ENCODE data around the gene C16orf78.

C16orf78 gene

GRCh38 chr16:49373504-49373903 lies at the start of gene C16orf78:
Gene C16orf78, plus strand, starts transcription at chr16:49373804. Its CDS starts 136 bp downstream, at chr16:49373940.
- Histone ChIP-seq H4K20me1 (no peaks in the 10 kb centered on the region), H3K4me3 (no peak within 1 kb of the TSS)
- TF ChIP-seq Cebpa-rat (IDR thresholded peaks at IDR 0.05), result no peak

GRCh38 chr16:49324703-49325102 lies 48.9 kb upstream of the C16orf78 start:
- Histone ChIP-seq H3K4me2 (no peak overlapping the region), H3K9ac (no peak overlapping the region), H3K4me3 (no peak overlapping the region), H3K27me3 (no peaks in the 10 kb centered on the region), H3K9me3 (peaks cover 8% of the 10 kb centered on the region; the same call in 1 of the 2 replicates), H3K27ac (no peak overlapping the region), H3K4me1 (no peaks in the 10 kb centered on the region), H3K36me3 (no peaks in the 10 kb centered on the region), H4K20me1 (no peaks in the 10 kb centered on the region)
- no peak for TF ChIP-seq Cebpa-rat (IDR thresholded peaks at IDR 0.05)

More at GRCh38 chr16:49373504-49373903, at the start of gene C16orf78:
- H3K27me3 ChIP-seq, result no peaks in the 10 kb centered on the region
- H3K36me3 ChIP-seq, result no peaks in the 10 kb centered on the region
- no peak within 1 kb of the TSS for H3K4me2 ChIP-seq
- no peaks in the 10 kb centered on the region for H3K4me1 ChIP-seq
- H3K27ac ChIP-seq, result no peak within 1 kb of the TSS
- H3K9me3 ChIP-seq, result peaks cover 5% of the 10 kb centered on the region; the same call in 1 of the 2 replicates
- no peak within 1 kb of the TSS for H3K9ac ChIP-seq

GRCh38 chr16:49327466-49327865 lies 46.1 kb upstream of the C16orf78 start:
- Histone ChIP-seq H3K27ac (no peak overlapping the region), H3K4me3 (no peak overlapping the region), H3K4me2 (no peak overlapping the region), H4K20me1 (no peaks in the 10 kb centered on the region), H3K9me3 (no peaks in the 10 kb centered on the region), H3K36me3 (no peaks in the 10 kb centered on the region), H3K9ac (no peak overlapping the region), H3K27me3 (no peaks in the 10 kb centered on the region), H3K4me1 (no peaks in the 10 kb centered on the region)
- TF ChIP-seq Cebpa-rat (IDR thresholded peaks at IDR 0.05), result no peak

- Histone ChIP-seq H4K20me1 (no peaks in the 10 kb centered on the region), H3K36me3 (no peaks in the 10 kb centered on the region), H3K4me3 (no peak overlapping the region), H3K9ac (no peak overlapping the region), H3K27ac (no peak overlapping the region), H3K9me3 (no peaks in the 10 kb centered on the region), H3K4me1 (no peaks in the 10 kb centered on the region), H3K4me2 (no peak overlapping the region), H3K27me3 (no peaks in the 10 kb centered on the region)
- TF ChIP-seq Cebpa-rat (IDR thresholded peaks at IDR 0.05), result no peak
Measured at GRCh38 chr16:49328325-49328724, 45.3 kb upstream of the C16orf78 start.

GRCh38 chr16:49330562-49331201 lies 42.9 kb upstream of the C16orf78 start:
- H3K9me3 ChIP-seq, result no peaks in the 10 kb centered on the region
- H3K9ac ChIP-seq, result no peak overlapping the region
- H3K4me2 ChIP-seq, result no peak overlapping the region
- no peaks in the 10 kb centered on the region for H3K36me3 ChIP-seq
- no peaks in the 10 kb centered on the region for H3K4me1 ChIP-seq
- no peaks in the 10 kb centered on the region for H4K20me1 ChIP-seq
- no peak overlapping the region for H3K4me3 ChIP-seq
- H3K27ac ChIP-seq, result no peak overlapping the region
- H3K27me3 ChIP-seq, result no peaks in the 10 kb centered on the region
- TF ChIP-seq Cebpa-rat (IDR thresholded peaks at IDR 0.05), result peak; percentile 39; the same call in 1 of the 2 replicates

GRCh38 chr16:49332589-49333258 lies 40.9 kb upstream of the C16orf78 start:
- no peak overlapping the region for H3K27ac ChIP-seq
- H3K36me3 ChIP-seq, result no peaks in the 10 kb centered on the region
- H3K4me3 ChIP-seq, result no peak overlapping the region
- peaks cover 2% of the 10 kb centered on the region for H3K4me1 ChIP-seq
- no peak for TF ChIP-seq Cebpa-rat (IDR thresholded peaks at IDR 0.05)
- H3K4me2 ChIP-seq, result no peak overlapping the region
- no peaks in the 10 kb centered on the region for H3K27me3 ChIP-seq
- no peak overlapping the region for H3K9ac ChIP-seq
- H3K9me3 ChIP-seq, result no peaks in the 10 kb centered on the region
- H4K20me1 ChIP-seq, result no peaks in the 10 kb centered on the region

- H3K4me3 ChIP-seq, result no peak overlapping the region
- no peaks in the 10 kb centered on the region for H3K9me3 ChIP-seq
- no peaks in the 10 kb centered on the region for H3K27me3 ChIP-seq
- H3K27ac ChIP-seq, result no peak overlapping the region
- no peak overlapping the region for H3K9ac ChIP-seq
- peaks cover 7% of the 10 kb centered on the region for H3K4me1 ChIP-seq
- no peak overlapping the region for H3K4me2 ChIP-seq
- H3K36me3 ChIP-seq, result no peaks in the 10 kb centered on the region
- H4K20me1 ChIP-seq, result no peaks in the 10 kb centered on the region
- no peak for TF ChIP-seq Cebpa-rat (IDR thresholded peaks at IDR 0.05)
Measured at GRCh38 chr16:49333259-49333597, 40.4 kb upstream of the C16orf78 start.

GRCh38 chr16:49335828-49336227 lies 37.8 kb upstream of the C16orf78 start:
- Histone ChIP-seq H3K9me3 (no peaks in the 10 kb centered on the region), H3K4me3 (no peak overlapping the region), H3K36me3 (no peaks in the 10 kb centered on the region), H3K9ac (no peak overlapping the region), H3K4me2 (no peak overlapping the region), H3K27me3 (no peaks in the 10 kb centered on the region), H3K27ac (no peak overlapping the region), H3K4me1 (peaks cover 22% of the 10 kb centered on the region), H4K20me1 (no peaks in the 10 kb centered on the region)
- no peak for TF ChIP-seq Cebpa-rat (IDR thresholded peaks at IDR 0.05)

GRCh38 chr16:49336581-49336980 lies 37.0 kb upstream of the C16orf78 start:
- Histone ChIP-seq H3K4me1 (peaks cover 22% of the 10 kb centered on the region), H3K9ac (no peak overlapping the region), H3K27me3 (no peaks in the 10 kb centered on the region), H3K36me3 (no peaks in the 10 kb centered on the region), H3K4me3 (no peak overlapping the region), H3K27ac (no peak overlapping the region), H3K9me3 (no peaks in the 10 kb centered on the region), H3K4me2 (no peak overlapping the region), H4K20me1 (no peaks in the 10 kb centered on the region)
- TF ChIP-seq Cebpa-rat (IDR thresholded peaks at IDR 0.05), result no peak

GRCh38 chr16:49337814-49338350 lies 35.7 kb upstream of the C16orf78 start:
- H3K4me2 ChIP-seq, result peak overlapping the region; percentile 77
- TF ChIP-seq Cebpa-rat (IDR thresholded peaks at IDR 0.05), result no peak
- no peaks in the 10 kb centered on the region for H3K9me3 ChIP-seq
- no peaks in the 10 kb centered on the region for H3K36me3 ChIP-seq
- peaks cover 22% of the 10 kb centered on the region for H3K4me1 ChIP-seq
- H3K27ac ChIP-seq, result no peak overlapping the region
- no peaks in the 10 kb centered on the region for H3K27me3 ChIP-seq
- no peaks in the 10 kb centered on the region for H4K20me1 ChIP-seq
- no peak overlapping the region for H3K9ac ChIP-seq
- no peak overlapping the region for H3K4me3 ChIP-seq
